Prostate gland (tissue), 2 donors: ENCODE results near the gene CIB1. TPM values are rescaled to one million over a fixed set of nuclear protein-coding genes. Genes with fewer than 3 reads are reported as not detected.

Source experiments
- DNase-seq: peaks from one replicate; pipeline ENCODE4 v3.0.0-alpha.2; 2019; ENCODE audit warnings: low spot score
- H3K27ac ChIP-seq, 2 donors: fragments of 200-600 bp; sonication (generic); 2 replicates each; pipeline ENCODE4 v1.5.1; 2017 to 2019
- H3K27me3 ChIP-seq: fragments of 200-600 bp; sonication (generic); replicated peaks from 2 replicates; pipeline ENCODE4 v1.5.1; 2019; ENCODE audit not compliant: insufficient read depth
- H3K36me3 ChIP-seq, 2 donors: fragments of 200-600 bp; sonication (generic); 1 replicate in 1 of 2; 2 replicates in 1 of 2; pipeline versions ENCODE4 v1.5.1 to v1.8.1; 2017 to 2019
- H3K4me1 ChIP-seq: fragments of 200-600 bp; sonication (generic); replicated peaks from 2 replicates; pipeline ENCODE4 v1.5.1; 2019
- H3K4me3 ChIP-seq, 2 donors: fragments of 200-600 bp; sonication (generic); 2 replicates each; pipeline ENCODE4 v1.5.1; 2017 to 2019
- H3K9me3 ChIP-seq: fragments of 200-600 bp; sonication (generic); 2 replicates; pipeline ENCODE4 v1.5.1; 2017
- CTCF ChIP-seq, 4 experiments: fragments of 200-600 bp in 2 of 4; fragments of 450-650 bp in 2 of 4; sonication (generic) in 2 of 4; IDR thresholded peaks; 1 replicate in 3 of 4; 2 replicates in 1 of 4; pipeline ENCODE4 v1.5.1; 2016 to 2019; ENCODE audit warnings: antibody characterized with exemption in 4 of 4, mild to moderate bottlenecking in 2 of 4, moderate library complexity in 2 of 4
- POLR2A ChIP-seq: fragments of 450-650 bp; IDR thresholded peaks from one replicate; pipeline ENCODE4 v1.6.1; 2016; ENCODE audit warnings: antibody characterized with exemption, mild to moderate bottlenecking
- POLR2AphosphoS5 ChIP-seq: sonication (generic); formaldehyde crosslinking; IDR thresholded peaks from one replicate; pipeline ENCODE4 v1.6.1; 2017; ENCODE audit warnings: antibody characterized with exemption
- WGBS: methylation state at CpG from one replicate; pipeline ENCODE4 v1.1.5; 2018; 5-methylcytosine and 5-hydroxymethylcytosine counted together
- intact Hi-C: fragments of 100-400 bp; cut with DNase I; formaldehyde crosslinking; loops from one replicate; pipeline ENCODE4 v1.14.2; 2022
- total RNA-seq, 2 donors: library from RNA; depleted of rRNA; stranded (reverse); fragments of >200 nt; gene quantifications; one replicate each; pipeline ENCODE4 v1.1.0, GENCODE V29; 2016

CIB1 gene
- total RNA-seq, 2 donors from 2014 or later: 48.3 to 104 TPM

GRCh38 chr15:90211440-90212143 lies 22.1 kb downstream of the CIB1 start:
- Histone ChIP-seq H3K36me3 (no peaks in the 10 kb centered on the region), H3K4me1 (peaks cover 15% of the 10 kb centered on the region), H3K27ac (peak overlapping the region; percentile 38 to 69), H3K4me3 (no peak overlapping the region), H3K27me3 (no peaks in the 10 kb centered on the region), H3K9me3 (no peaks in the 10 kb centered on the region)
- intact Hi-C loops: loop anchor here (5.0 to 10.0 kb wide), 3 partner anchors 207 to 459 kb away; partner anchors contain the start of genes MESP1 and ZNF710
- WGBS: 53% methylated on average over 13 of the region's 13 CpGs
- DNase-seq: no peak
- TF ChIP-seq CTCF (IDR thresholded peaks at IDR 0.05) (no peak), POLR2AphosphoS5 (no peak), POLR2A (no peak)

GRCh38 chr15:90211009-90211408 lies 22.7 kb downstream of the CIB1 start:
- Histone ChIP-seq H3K4me1 (peaks cover 15% of the 10 kb centered on the region), H3K36me3 (no peaks in the 10 kb centered on the region), H3K27me3 (no peaks in the 10 kb centered on the region), H3K27ac (peak overlapping the region; percentile 38 to 69), H3K9me3 (no peaks in the 10 kb centered on the region), H3K4me3 (no peak overlapping the region)
- no peak for TF ChIP-seq CTCF (IDR thresholded peaks at IDR 0.05)
- TF ChIP-seq POLR2AphosphoS5: no peak
- TF ChIP-seq POLR2A: no peak
- intact Hi-C loops: loop anchor here (5.0 to 10.0 kb wide), 3 partner anchors 206 to 459 kb away; partner anchors contain the start of genes MESP1 and ZNF710
- WGBS: 89% methylated on average over 9 of the region's 9 CpGs
- DNase-seq: no peak

- DNase-seq: no peak
- Histone ChIP-seq H3K4me3 (no peak overlapping the region), H3K9me3 (no peaks in the 10 kb centered on the region), H3K27me3 (no peaks in the 10 kb centered on the region), H3K4me1 (peaks cover 15% of the 10 kb centered on the region), H3K27ac (peak overlapping the region; percentile 10 to 69), H3K36me3 (no peaks in the 10 kb centered on the region)
- intact Hi-C loops: loop anchor here (5.0 to 10.0 kb wide), 3 partner anchors 206 to 458 kb away; partner anchors contain the start of genes MESP1 and ZNF710
- TF ChIP-seq POLR2A: no peak
- no peak for TF ChIP-seq CTCF (IDR thresholded peaks at IDR 0.05)
- TF ChIP-seq POLR2AphosphoS5: no peak
- 47% methylated on average over 8 of the region's 8 CpGs for WGBS
These were observed 23.1 kb downstream of the CIB1 start for GRCh38 chr15:90210593-90210992.

GRCh38 chr15:90209591-90209990 lies 24.1 kb downstream of the CIB1 start:
- no peaks in the 10 kb centered on the region for H3K27me3 ChIP-seq
- no peaks in the 10 kb centered on the region for H3K9me3 ChIP-seq
- TF ChIP-seq POLR2AphosphoS5: no peak
- TF ChIP-seq CTCF (IDR thresholded peaks at IDR 0.05): no peak
- TF ChIP-seq POLR2A: no peak
- H3K36me3 ChIP-seq: no peaks in the 10 kb centered on the region
- WGBS: 77% methylated on average over 9 of the region's 9 CpGs
- peaks cover 15% of the 10 kb centered on the region for H3K4me1 ChIP-seq
- no peak overlapping the region for H3K4me3 ChIP-seq
- intact Hi-C loops: no loop called here
- no peak for DNase-seq
- H3K27ac ChIP-seq: peak overlapping the region in 1 of 2 donors; percentile 13

- H3K27ac ChIP-seq: no peak overlapping the region
- WGBS: 89% methylated on average over 6 of the region's 6 CpGs
These were observed 25.4 kb downstream of the CIB1 start for GRCh38 chr15:90208356-90208755.

More at GRCh38 chr15:90208356-90208755, 25.4 kb downstream of the CIB1 start:
- intact Hi-C loops: no loop called here
- Histone ChIP-seq H3K4me1 (peaks cover 15% of the 10 kb centered on the region), H3K36me3 (no peaks in the 10 kb centered on the region), H3K27me3 (no peaks in the 10 kb centered on the region), H3K9me3 (no peaks in the 10 kb centered on the region), H3K4me3 (no peak overlapping the region)
- no peak for DNase-seq
- TF ChIP-seq CTCF (IDR thresholded peaks at IDR 0.05) (no peak), POLR2AphosphoS5 (no peak), POLR2A (no peak)
